Measurements from ENCODE around the gene SPATA17. TPM values are rescaled to one million over a fixed set of nuclear protein-coding genes. Genes with fewer than 3 reads are reported as not detected.
A peak's percentile ranks its signal among the peaks of the same experiment; 100 is the strongest.

SPATA17 gene
- total and polyA plus RNA-seq, 2 of the 13 experiments (the other 11 are each of a cell fraction or from before 2014, with no cell fraction given), result 0.48 to 1.7 TPM

DNA sequence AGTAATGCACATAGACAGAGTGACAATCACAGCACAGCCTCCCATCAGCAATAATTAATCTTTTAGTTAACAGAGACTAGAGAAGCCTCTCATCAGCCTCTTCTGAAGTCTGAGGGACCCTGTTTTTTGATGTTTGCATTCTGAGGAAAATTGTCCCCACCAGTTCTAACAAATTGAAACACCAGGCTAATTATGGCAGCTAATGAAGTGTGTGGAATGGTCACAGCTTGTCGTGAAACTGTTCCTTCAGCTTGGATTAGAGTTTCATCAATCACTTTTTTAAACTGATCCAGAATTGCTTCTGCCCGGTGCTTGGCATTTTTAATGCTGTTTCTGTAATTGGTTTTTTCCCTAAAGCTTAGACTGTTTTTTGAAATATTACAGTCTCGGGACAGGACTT lies 208.0 kb downstream of the SPATA17 start:
- no peak for DNase-seq (ENCODE audit: low spot score)

DNA sequence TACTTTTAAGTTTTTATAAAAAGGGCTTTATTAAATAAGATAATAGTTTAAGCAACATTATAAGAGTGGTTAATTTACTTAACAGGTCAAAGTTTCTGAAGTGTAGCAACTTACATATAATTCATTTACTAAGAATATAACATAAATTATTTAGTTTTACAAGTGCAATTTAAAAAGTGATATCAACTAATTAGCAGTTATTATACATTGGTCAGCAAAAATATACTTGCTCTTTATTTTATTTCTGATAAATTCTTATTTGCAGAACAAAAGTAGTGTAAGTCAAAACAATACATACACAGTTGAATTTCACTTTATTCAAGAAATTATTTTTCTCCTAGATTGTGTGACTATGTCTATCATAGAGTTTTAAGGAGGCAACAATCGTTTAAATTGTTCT lies 215.6 kb downstream of the SPATA17 start:
- Histone ChIP-seq H3K27ac (ENCODE audit: extremely low read length, insufficient read depth, low read length) (no peak overlapping the region), H2AFZ (ENCODE audit: low read length) (no peak overlapping the region), H3K4me2 (ENCODE audit: low read depth, low read length) (no peak overlapping the region), H4K20me1 (ENCODE audit: insufficient read depth, low read length) (no peaks in the 10 kb centered on the region), H3K4me3 (replicated peaks in 1 of 3; ENCODE audit: insufficient read depth in 1 of 3, low read depth in 2 of 3, low read length in 3 of 3) (no peak overlapping the region), H3K79me2 (ENCODE audit: insufficient read depth, low read length) (no peaks in the 10 kb centered on the region), H3K36me3 (replicated peaks in 1 of 2; ENCODE audit: control insufficient read depth in 1 of 2, insufficient read depth in 2 of 2, low read length in 2 of 2) (no peaks in the 10 kb centered on the region), H3K27me3 (ENCODE audit: control insufficient read depth in 1 of 2, insufficient read depth in 2 of 2, low read length in 2 of 2) (no peaks in the 10 kb centered on the region), H3K4me1 (ENCODE audit: insufficient read depth, low read length) (no peaks in the 10 kb centered on the region), H3K9ac (ENCODE audit: insufficient read depth, low read depth, low read length) (no peak overlapping the region), H3K9me3 (ENCODE audit: low read length) (no peaks in the 10 kb centered on the region)
- FAIRE-seq (no peak), DNase-seq (ENCODE audit: low spot score) (no peak), ATAC-seq (no peak)
- TF ChIP-seq MAFK (conservative IDR thresholded peaks at IDR 0.05 in 1 of 2, IDR thresholded peaks at IDR 0.05 in 1 of 2; ENCODE audit: low read length in 2 of 2) (peak; percentile 35 to 67; a peak in 2 of 4 replicates), MAFF (IDR thresholded peaks at IDR 0.05; ENCODE audit: low read depth, low read length) (peak; percentile 52), ZBTB44 (CRISPR knock-in tag; IDR thresholded peaks at IDR 0.05) (no peak)
- in situ Hi-C loops (cut with HindIII; ENCODE audit: extremely low pct_ligation_motif_present, low pct_unique_long_range_greater_than_20kb), result no loop called here
- no TSS peak for BruUV-seq (replicated peaks)
- ChIA-PET CTCF (ENCODE audit: low intra/inter-chr PET ratio, low total read pairs) (no interaction called here), POLR2A (no interaction called here)
- WGBS (ENCODE audit: low lambda C conversion rate), result 4% methylated on average over 1 of the region's 1 CpG
- intact Hi-C loops (cut with micrococcal nuclease; ENCODE audit: unreplicated experiment), result no loop called here

More for the DNA sequence above, 208.0 kb downstream of the SPATA17 start:
- intact Hi-C loops (cut with micrococcal nuclease; ENCODE audit: unreplicated experiment), result no loop called here
- TF ChIP-seq CHD2 (IDR thresholded peaks at IDR 0.05; ENCODE audit: low read depth, low read length) (no peak), HIVEP1 (CRISPR knock-in tag; IDR thresholded peaks at IDR 0.05) (no peak), ZNF616 (CRISPR knock-in tag; IDR thresholded peaks at IDR 0.05; ENCODE audit: low read depth) (no peak), ZNF292 (CRISPR knock-in tag; IDR thresholded peaks at IDR 0.05; ENCODE audit: borderline replicate concordance, low read depth) (no peak), ZNF747 (CRISPR knock-in tag; IDR thresholded peaks at IDR 0.05; ENCODE audit: borderline replicate concordance) (no peak), ZMYM2 (CRISPR knock-in tag; IDR thresholded peaks at IDR 0.05) (no peak), FOXC1 (CRISPR knock-in tag; IDR thresholded peaks at IDR 0.05; ENCODE audit: borderline replicate concordance) (no peak), KDM1A (CRISPR knock-in tag; IDR thresholded peaks at IDR 0.05) (no peak), ZNF382 (CRISPR knock-in tag; IDR thresholded peaks at IDR 0.05; ENCODE audit: borderline replicate concordance) (no peak), THAP11 (CRISPR knock-in tag; IDR thresholded peaks at IDR 0.05) (no peak), ZSCAN9 (CRISPR knock-in tag; IDR thresholded peaks at IDR 0.05; ENCODE audit: borderline replicate concordance) (no peak), ZNF766 (CRISPR knock-in tag; IDR thresholded peaks at IDR 0.05; ENCODE audit: borderline replicate concordance) (no peak), ZNF451 (CRISPR knock-in tag; IDR thresholded peaks at IDR 0.05) (no peak), ETV6 (CRISPR knock-in tag; conservative IDR thresholded peaks at IDR 0.05) (no peak), ZNF615 (CRISPR knock-in tag; IDR thresholded peaks at IDR 0.05; ENCODE audit: borderline replicate concordance) (no peak)
- TF ChIP-seq, protein P1, sequence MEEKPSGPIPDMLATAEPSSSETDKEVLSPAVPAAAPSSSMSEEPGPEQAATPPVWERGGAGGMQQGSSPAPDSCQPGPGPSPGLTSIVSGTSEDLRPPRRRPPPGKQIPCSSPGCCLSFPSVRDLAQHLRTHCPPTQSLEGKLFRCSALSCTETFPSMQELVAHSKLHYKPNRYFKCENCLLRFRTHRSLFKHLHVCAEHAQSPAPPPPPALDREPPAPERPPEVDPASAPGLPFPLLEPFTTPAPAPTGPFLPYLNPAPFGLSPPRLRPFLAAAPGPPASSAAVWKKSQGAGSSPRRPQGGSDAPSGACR (CRISPR knock-in tag; IDR thresholded peaks at IDR 0.05), result no peak
- TF ChIP-seq, protein P2, sequence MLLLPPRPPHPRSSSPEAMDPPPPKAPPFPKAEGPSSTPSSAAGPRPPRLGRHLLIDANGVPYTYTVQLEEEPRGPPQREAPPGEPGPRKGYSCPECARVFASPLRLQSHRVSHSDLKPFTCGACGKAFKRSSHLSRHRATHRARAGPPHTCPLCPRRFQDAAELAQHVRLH (CRISPR knock-in tag; IDR thresholded peaks at IDR 0.05; ENCODE audit: borderline replicate concordance, low read depth), result no peak
- in situ Hi-C loops (cut with HindIII; ENCODE audit: extremely low pct_ligation_motif_present, low pct_unique_long_range_greater_than_20kb), result no loop called here
- no peaks in the 10 kb centered on the region for H3K79me2 ChIP-seq (ENCODE audit: insufficient read depth, low read length)
- no peaks in the 10 kb centered on the region for H4K20me1 ChIP-seq (ENCODE audit: insufficient read depth, low read length)
- no TSS peak for BruUV-seq (replicated peaks)
- H3K4me1 ChIP-seq (ENCODE audit: insufficient read depth, low read length), result no peaks in the 10 kb centered on the region
- CTCF ChIA-PET (ENCODE audit: low intra/inter-chr PET ratio, low total read pairs), result no interaction called here
- H3K27me3 ChIP-seq (ENCODE audit: control insufficient read depth in 1 of 2, insufficient read depth in 2 of 2, low read length in 2 of 2), result no peaks in the 10 kb centered on the region
- ATAC-seq (no peak), FAIRE-seq (no peak)
- 0% methylated on average over 3 of the region's 3 CpGs for WGBS (ENCODE audit: low lambda C conversion rate)
- no peak overlapping the region for H3K9ac ChIP-seq (ENCODE audit: insufficient read depth, low read depth, low read length)
- no peaks in the 10 kb centered on the region for H3K9me3 ChIP-seq (ENCODE audit: low read length)
- H3K4me2 ChIP-seq (ENCODE audit: low read depth, low read length), result no peak overlapping the region
- no peak overlapping the region for H2AFZ ChIP-seq (ENCODE audit: low read length)
- POLR2A ChIA-PET, result no interaction called here
- H3K4me3 ChIP-seq (replicated peaks in 1 of 3; ENCODE audit: insufficient read depth in 1 of 3, low read depth in 2 of 3, low read length in 3 of 3), result no peak overlapping the region
- H3K36me3 ChIP-seq (replicated peaks in 1 of 2; ENCODE audit: control insufficient read depth in 1 of 2, insufficient read depth in 2 of 2, low read length in 2 of 2), result no peaks in the 10 kb centered on the region
- H3K27ac ChIP-seq (ENCODE audit: extremely low read length, insufficient read depth, low read length), result no peak overlapping the region

All from HepG2 (cell line).